Fibroblast of the conjunctiva (primary cell): Measurements from ENCODE around the gene AEBP1.
A peak's percentile ranks its signal among the peaks of the same experiment; 100 is the strongest.

Experiments
- DNase-seq: peaks from one replicate; pipeline ENCODE4 v3.0.0-alpha.2; 2010; ENCODE audit warnings: low read depth

The AEBP1 gene

DNA sequence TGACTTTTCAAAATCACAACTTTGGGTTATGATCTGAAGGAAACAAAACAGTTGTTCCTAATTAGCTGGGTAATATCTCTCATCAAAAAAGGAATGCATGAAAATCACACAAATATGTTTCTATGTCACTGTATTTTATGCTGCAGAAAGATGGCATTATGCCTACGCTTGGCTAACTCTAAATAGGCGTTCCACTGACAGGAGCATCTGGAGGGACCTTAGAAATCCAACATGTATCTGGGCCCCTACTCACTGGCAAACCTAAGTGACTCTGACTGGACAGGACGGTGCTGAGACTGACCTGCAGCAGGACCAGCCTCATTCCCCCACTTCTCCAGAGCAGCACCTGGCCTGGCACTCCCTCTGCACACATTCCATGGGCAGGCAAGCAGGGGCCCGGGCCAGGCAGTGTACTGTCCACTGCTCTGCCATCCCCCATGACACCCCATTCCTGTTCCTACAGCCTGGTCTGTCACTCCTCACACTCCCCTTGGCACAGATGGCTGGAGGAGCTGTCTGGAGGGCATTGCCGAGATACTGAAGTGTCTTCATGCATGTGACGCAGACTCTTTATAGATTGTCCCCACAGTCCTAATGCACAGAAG, 39.6 kb downstream of the AEBP1 start:
- DNase-seq, result no peak

DNA sequence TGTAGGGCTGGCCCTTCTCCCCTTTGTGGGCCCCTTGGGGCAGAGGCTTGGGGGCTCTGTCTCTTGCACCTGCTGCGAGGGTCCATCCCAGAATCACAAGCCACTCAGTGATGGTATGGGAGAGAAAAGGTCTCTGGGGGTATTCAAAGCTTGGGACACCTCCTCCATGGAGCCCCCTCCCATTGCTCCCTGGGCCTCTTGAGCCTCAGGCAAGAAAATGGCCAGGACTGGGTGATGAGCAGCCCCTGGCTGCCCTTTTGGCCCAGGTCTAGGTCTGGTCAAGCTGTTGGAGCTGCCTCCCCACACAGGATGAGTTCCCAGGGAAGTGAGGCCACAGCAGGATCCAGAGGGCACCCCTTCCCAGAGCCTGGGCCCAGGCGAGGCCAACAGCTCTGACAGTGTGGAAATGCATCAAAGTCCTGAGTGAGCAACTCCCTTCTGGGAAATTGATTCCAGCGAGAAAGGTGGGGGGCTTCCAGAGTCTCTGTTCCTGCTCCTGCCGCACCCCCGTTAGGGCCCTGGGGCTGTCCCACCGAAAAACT, 40.4 kb downstream of the AEBP1 start:
- no peak for DNase-seq

DNA sequence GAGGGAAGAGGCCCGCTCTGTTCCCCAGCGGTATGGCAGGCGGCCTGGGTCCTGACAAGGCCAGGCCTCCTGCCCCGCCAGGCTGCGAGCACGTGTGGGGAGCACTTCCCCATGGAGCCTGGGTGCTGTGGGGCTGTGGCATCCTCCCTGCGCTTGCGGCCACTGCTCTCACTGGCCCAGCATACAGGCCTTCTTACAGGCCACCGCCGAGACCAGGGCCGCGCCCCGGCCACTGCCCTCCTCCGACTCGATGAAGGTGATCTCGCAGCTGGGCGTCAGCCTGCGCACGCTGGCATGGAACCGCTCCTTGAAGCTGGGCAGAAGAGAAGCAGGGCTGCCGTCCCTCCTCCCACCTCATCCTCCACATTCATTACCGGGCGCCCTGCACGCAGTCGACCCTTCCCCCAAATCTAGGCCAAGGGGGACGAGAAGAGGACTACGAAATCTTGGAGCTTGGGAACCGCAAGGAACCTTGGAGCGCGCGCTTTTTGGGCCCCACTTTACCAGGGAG, 40.9 kb downstream of the AEBP1 start:
- DNase-seq, result no peak

DNA sequence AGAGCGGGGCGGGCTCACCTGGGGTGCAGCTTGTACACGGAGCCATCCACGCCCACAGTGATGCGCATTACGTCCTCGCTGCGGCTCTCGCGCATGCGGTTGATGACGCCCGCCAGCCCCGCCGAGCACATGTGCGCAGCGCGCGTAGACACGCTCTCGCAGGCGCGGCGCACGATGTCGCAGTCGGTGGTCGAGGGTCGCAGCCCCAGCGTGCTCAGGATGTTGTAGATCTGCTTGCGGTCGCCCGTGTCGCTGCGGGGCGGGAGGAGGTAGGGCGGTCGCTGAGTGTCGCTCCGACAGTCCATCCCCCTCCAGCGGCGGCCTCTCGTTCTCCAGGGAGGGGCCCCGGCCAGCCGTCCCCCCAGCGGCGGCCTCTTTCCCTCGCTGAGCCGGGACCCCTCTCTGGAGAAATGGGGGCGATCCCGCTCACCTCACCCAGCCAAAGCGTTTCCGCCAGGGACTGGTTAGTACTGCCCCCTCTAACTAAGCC, 41.4 kb downstream of the AEBP1 start:
- DNase-seq, result no peak

DNA sequence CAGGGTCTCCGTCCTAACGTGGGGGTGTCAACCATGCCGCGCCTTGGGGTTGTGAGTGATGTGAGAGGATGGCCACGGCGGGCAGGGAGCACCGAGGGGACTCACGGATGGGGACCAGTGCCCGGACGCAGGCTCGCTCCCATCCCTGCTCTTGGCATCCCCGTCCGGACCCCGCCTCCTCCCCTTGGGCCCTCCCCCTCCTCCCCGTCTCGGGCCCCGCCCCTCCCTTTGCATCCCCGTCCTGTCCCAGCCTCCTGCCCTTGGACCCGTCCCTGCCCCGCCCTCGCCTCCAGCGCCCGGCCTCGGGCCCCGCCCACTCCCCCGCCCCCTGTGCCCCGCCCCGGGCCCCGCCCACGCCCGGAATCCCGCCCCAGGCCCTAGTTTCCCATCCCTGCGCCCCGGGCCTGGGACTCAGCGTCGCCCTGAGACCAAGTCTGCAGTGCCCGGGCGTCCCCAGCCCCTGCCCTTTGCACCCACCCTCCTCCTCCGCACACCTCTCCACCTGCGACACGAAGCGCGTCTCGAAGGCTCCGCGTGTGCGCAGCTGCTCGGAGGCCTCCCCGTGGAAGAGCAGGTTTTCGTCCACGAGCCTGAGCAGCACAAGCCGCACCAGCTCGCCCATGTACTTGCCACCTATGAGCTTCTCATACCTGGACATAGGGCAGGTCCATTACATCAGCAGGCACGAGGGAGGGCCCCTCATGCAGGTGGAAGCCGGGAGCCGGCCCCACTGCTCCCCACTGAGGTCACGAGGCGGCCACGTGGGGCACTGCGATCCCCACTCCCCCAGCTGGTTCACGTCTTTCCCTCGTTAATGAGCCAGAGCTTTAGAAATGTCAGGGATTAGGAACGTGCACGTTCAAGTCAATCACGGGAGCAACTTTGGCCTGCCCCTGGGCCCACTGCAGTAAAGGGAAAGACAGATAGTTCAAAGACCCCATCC, 42.1 kb downstream of the AEBP1 start:
- peak; percentile 30 for DNase-seq

DNA sequence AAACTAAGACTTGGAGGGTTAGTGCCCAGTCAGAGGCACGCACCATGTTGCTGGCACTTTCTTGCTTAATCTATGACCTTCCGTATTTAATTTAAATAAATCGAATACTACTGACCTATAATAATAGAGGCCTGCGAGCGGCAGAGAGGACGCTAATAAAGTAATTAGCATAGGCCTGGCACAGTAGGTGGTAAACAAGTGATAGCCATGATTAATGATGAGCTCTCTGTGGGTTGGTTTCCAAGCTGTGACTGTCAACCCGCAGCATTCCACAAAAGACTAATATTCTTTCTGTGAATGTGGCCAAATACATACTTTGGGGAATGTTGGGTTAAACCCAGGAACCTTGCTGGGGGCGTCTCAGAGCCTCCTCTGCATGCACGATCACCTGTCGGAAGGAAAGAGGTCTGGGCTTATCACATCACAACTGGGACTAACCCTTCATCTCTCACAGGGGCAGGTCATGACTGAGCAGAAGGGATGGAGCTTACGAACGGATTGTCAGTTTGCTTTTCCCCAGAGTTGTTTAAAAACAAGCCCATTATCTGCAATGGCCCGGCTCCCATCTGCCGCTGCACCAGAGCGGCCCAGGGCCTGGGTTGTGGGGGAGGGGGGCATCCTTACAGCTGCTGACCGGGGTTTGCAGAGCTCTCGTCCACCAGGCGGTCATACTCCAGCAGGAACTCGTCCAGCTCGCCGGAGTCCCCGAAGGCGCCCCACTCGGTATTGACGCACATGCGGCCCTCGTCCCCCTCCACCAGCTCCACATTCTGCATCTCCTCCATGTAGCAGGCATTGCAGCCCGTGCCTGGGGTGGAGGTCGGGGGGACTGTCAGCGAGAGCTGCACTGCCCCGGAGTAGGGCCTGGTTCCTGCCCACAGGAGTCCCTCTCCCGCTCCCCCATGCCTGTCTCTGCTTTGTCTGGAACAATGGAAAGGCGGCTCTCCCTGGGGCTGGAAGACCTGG, 43.2 kb downstream of the AEBP1 start:
- no peak for DNase-seq

DNA sequence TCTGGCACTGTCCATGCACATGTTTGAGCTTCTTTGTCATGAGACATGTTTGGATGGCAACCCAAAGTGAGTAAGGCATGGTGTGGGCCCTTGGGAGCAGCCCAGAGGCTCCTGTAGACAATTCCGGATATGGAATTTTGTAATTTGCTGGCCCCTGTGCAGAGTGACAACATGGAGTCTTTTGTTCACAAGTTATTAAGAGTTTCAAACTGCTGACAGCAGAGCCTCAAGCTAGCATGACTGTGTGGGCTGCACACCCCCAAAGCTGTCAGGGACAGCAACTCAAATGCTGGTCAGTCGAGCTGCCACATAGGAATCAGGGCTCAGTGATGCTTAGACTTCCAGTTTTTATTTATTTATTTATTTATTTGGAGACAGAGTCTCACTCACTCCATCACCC, 44.0 kb downstream of the AEBP1 start:
- no peak for DNase-seq

DNA sequence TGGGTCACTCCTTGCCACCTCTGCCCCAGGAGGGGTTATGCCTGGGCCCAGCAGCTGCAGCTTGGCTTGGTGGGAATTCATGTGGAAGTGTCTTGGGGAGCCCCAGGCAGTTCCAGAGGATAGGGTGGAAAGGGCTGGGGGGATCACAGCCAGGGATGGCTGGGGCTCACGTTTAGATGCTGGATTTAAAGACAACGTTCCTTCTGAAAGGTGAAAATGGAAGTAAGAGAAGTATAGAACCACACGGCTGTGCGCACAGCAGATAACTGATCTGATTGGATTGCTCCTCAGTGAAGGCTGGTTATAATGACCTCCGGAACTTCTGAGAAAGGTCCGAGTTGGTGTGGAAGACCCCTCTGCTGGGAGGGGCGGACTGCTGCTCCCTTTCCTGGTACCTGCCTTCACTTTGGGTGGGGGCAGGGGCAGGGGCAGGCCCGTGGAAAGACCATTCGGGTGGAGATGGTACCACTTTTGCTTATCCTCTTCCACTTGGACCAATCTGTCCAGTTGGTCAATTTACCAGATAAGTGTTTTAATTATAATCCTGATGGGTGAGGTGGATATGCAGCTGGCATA, 44.9 kb downstream of the AEBP1 start:
- no peak for DNase-seq

DNA sequence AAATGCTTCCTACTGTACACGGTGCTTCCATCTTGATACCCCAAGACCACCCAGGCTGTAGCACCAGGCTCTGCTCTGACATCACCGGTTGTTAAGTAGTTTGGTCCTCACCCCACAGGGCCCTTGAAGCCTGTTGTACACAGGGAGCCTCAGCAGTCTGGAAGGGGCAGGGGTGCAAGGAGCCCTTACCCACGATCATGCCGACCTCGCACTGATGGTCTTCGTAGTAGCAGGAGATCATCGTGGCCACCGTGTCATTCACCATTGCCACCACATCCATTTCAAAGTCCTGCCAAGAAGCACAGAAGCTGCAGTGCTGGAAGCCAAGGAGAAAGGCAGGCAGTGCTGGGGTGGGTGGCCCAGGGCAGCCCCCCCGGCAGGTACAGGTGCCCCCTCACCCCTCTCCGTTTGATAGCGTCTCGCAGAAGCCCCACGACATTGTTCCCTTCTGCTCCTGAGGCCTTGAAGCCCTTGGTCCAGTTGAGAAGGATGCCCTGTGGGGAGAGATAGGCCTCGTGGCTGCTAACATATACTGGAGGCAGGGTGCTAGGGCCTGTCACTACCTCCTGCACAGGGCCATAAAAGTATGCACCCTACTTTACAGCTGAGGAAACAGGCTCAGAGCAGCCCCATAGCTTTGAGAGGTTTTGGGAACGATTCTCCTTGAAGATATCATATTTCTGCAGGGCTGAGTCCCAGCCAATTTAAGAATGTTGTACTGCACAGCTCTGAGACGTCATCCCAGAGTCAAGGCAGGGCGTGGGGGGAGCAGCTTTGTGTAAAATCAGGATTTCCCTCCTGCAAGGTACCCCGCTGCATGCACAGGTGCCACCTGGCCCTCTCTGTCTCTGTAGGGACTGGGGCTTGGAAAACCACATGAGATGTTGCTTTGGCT, 45.7 kb downstream of the AEBP1 start:
- DNase-seq, result no peak

DNA sequence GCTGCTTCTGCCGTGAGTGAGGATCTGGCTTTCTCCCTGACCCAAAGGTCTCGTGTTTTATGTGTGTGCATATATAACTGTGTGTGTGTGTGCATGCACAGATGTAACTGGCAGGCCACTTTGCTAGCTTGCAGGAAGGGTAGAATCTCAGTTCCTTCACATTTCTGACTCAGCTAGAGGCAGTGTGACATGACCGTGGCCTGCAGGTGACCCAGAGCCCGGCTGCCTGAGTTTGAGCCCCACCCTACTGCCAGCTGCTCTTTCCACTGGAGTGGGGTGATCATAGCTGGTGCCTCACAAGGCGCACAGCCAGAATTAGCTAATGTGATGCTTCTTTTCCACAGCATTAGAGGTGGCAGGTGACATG, 46.3 kb downstream of the AEBP1 start:
- no peak for DNase-seq

DNA sequence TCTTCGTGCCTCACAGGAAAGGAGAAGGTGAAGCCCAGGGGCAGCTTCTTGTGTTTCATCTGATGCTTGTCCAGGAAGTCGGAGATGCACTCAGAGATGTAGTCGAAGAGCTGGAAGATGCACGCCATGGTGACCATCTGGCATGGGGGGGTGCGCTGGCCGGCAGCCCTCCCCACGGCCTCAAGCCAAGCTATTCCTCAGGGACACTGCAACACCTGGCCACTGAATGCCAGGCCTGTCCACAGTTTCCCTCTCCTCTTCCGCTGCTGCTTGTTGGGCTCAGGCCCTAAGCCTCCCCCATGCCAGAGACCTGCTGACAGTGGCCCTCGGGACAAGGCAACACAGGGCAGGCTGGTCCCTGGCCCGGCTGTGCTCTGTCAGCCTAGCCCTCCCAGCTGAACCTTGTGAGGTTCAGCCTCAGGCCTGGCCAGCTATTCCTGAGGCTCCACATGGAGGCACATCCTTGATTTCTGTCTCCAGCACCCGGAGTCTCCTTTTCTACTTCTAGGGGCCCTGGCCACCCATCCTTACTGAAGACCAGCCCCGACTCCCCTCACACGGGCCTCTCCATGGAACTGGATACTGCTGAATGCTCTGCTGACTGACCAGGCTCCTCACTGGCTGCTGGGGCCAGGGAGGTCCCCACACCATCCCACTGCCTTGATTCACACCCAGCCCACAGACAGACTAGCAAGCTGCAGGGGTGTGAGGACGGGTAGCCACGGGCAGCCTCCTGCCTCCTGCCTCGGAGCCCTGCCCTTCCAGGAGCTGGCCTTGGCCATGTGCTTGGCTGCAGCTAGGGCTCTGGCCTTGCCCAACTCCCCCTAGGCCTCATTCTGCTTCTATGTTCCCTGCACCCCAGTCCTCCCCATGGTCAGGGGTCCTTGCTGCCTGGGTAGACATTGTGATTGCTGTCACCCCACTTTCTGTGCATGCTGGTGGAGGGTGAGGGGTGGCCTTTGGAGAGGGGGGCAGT, 47.1 kb downstream of the AEBP1 start:
- no peak for DNase-seq

DNA sequence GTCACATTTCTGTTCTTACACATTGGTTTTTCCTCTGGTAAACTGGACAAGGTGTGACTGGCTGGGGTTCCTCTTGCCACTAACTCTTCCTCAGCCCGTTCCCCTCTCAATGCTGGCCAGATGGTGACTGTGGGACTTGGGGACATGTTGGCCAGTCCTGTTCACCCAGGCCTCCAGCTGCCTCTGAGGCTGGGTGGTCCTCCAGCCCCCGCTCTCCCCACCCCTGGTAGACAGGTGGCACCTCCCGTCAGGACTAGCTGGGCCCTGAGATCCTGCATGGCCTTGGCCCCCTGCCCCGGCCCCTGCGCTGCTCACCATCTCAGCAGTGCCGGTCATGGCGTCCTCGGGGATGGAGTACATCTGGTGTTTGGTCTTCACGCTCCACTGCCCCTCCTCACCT, 47.8 kb downstream of the AEBP1 start:
- no peak for DNase-seq

DNA sequence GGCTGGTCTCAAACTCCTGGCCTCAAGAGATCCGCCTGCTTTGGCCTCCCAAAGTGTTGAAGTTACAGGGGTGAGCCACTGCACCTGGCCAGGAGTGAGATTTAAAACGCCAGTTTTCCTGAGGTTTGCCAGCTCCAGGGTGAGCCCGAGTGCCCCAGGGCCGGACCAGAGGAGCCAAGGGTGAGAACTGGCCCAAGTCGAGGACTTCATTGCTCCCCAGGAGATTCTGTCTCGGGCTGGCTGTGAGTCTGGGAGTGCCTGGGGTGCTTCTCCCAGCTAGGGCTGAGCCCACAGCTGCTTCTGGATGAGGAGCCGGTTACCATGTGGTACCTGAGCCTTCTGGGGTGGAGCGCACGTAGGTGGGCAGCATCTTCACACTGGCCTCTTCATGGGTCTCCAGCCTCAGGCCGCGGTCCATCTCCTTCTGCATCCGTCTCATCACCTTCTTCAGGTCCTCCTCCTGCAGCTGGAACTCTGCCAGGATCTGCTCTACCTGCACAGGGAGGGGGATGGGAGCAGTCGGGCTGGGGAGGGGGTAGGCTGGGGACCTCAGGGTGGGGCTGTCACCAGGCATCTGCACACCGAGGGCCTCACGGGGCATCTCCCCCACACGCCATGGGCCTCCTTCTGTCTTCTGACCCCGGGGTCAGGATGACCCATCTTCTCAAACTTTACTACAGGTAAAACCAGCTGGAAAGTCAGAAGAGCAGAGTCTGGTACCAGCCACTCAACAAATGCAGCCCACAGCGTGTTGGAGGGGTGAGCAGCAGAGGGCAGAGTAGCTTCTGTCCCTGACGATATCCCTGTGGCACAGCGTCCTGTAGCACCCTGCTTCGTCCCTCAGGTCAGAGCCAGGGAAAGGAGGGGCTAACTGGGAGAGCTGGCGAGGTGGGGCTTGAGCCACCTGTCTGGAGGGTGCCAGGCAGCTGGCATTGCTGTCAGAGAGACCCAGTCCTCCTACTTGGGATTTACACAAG, 49.1 kb downstream of the AEBP1 start:
- no peak for DNase-seq

DNA sequence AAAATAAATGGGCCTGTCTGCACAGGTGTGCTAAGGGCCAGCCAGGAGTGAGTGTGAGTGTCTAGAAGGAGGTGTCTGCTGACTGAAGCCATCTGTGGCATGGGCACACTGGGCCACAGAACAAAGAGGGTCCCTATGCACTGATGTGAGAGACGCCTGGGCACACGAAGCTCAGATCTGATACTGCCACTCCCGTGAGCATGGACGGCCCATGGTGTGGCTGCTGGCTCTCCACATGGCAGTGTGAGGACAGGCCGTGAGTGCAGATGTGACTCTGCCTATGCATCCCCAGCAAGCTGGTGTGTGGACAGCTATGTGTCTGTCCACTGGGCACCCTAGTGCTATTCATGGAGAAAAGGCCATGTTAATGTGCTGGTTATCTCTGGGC, 49.8 kb downstream of the AEBP1 start:
- no peak for DNase-seq

DNA sequence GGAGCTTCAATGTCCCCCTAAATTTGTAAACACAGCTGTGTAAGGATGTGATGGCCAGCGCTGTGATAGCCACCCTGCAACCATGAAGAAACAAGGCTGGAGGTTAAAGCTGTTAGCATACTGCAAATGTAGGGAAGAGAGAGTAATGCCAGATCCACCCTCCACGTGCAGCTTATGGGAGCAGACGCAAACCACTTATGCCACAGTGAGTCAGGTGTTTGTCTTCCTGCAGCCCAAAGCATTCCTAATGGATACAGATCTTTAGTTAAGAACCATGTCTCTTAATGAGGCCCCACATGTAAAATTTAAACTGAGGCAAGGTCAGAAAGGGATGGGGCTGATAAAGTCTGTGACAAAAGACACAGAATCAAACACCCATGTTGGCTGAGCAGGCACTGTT, 50.6 kb downstream of the AEBP1 start:
- DNase-seq, result no peak

DNA sequence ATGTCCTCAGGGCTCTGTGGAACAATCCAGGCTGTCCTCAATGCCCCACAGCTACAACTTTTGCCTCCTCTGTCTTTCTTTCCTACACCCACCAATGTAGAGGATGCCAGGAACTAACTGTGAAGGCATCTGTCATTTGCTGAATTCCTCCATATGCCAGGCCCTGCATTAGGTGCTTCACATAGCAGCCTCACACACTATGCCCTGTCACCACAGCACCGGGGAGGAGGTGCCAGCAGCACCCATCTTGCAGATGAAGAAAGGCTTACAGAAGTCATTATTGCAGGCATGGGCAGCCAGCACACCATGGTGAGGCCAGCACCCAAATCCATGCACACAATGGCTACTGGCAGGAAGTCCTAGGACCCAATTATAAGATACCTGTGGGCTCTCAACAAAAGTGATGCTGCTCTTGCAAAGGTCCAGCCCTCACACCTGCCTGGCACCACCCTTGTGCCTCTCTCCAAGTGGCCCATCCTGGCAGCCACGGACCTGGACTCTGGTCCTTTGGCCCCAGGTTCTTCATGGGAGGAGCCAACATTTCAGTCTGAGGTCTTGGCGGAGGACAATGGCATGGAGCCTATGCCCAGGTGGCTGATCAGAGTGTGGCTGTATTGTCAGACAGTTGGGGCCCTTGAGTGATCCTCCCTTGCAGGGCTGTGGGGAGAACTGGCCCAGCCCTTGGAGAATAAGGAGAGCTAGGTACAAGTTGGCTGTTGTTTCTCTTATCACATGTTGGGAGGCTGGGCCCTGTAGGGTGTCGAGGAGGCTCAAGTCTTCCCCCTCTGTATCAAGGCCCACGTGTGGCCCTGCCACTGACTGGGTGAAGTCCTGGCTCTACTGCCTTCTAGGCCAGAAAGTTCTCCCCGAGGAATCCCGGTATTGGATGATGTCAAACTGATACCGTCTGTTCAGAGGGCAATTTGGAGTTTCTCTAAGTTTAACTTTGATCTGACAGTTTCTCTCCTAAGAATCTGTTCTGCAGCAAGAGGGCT, 51.3 kb downstream of the AEBP1 start:
- DNase-seq, result no peak
